Pulmonary artery endothelial cell (primary cell): ENCODE data around the gene SMPX. TPM values are rescaled to one million over a fixed set of nuclear protein-coding genes. Genes with fewer than 3 reads are reported as not detected.

Experiments used
- DNase-seq: peaks from one replicate; pipeline ENCODE4 v3.0.0-alpha.2; 2011; ENCODE audit warnings: low read depth, low spot score
- total RNA-seq: library from RNA; depleted of rRNA; stranded (reverse); fragments of >200 nt; gene quantifications from 2 replicates; pipeline ENCODE4 v1.2.3, GENCODE V29; 2014

SMPX gene
- total RNA-seq, 1 donor from 2014 or later, result not detected

- no peak for DNase-seq
These were observed 99.7 kb downstream of the SMPX start, which contains the start of gene KLHL34 for GRCh38 chrX:21658152-21658737. Gene KLHL34, minus strand, starts transcription at chrX:21658330. Its CDS starts 542 bp downstream, at chrX:21657788.

DNA sequence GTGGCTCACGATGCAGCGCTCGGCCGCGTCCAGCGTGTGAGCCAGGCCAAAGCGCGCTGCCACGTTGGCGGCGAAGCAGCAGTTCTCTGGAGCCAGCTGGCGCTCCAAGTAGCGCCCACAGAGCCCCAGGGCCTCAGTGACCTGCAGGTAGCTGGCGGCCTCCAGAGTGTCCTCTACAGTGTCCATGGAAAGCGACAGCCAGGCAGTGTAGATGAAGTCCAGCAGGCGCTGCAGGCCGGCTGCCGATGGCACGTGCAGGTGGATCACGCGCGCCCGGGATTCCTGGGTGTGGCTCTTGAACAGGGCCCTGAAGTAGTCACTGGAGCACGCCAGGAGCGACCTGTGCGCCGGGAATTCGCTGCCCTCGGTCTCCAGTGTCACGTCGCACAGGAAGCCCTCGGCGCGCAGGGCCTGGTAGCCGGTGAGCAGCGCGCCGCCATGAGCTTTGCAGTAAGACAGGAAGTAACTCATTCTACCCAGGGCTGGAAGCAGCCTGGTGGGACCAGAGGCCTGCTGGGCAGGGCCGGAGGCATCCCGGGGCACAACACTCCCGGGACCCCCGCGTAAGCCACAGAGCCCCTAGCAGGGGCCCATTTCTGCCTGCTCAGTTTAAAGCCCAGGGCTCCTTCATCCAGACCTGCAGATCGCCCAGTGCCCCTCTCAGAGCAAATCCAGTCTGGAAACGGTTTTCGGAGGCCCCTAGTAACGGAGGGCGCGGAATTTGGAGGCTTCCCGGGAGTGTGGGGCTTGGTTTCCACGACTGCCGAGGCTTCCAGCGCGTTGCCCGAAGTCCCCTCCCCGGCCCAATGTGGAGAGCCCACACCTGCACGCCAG, 100.4 kb downstream of the SMPX start:
- no peak for DNase-seq

- no peak for DNase-seq
These were observed 101.2 kb downstream of the SMPX start for GRCh38 chrX:21656587-21657317.

Other genes starting within 250 kb of the SMPX start
- not detected in 2 replicates for gene KLHL34, start 99.8 kb downstream of the SMPX start, total RNA-seq
- 6.0 and 6.3 TPM in 2 replicates for gene MBTPS2, start 81.5 kb upstream of the SMPX start, total RNA-seq
- 1.1 and 1.6 TPM in 2 replicates for gene YY2, start 97.9 kb upstream of the SMPX start, total RNA-seq
- gene SMS, start 182.6 kb upstream of the SMPX start, total RNA-seq, result 251 and 252 TPM in 2 replicates